ENCODE results near the gene TXLNB. TPM values are rescaled to one million over a fixed set of nuclear protein-coding genes. Genes with fewer than 3 reads are reported as not detected.

TXLNB gene
- total and polyA plus RNA-seq, 2 of the 13 experiments (the other 11 are each of a cell fraction or from before 2014, with no cell fraction given) = not detected

DNA sequence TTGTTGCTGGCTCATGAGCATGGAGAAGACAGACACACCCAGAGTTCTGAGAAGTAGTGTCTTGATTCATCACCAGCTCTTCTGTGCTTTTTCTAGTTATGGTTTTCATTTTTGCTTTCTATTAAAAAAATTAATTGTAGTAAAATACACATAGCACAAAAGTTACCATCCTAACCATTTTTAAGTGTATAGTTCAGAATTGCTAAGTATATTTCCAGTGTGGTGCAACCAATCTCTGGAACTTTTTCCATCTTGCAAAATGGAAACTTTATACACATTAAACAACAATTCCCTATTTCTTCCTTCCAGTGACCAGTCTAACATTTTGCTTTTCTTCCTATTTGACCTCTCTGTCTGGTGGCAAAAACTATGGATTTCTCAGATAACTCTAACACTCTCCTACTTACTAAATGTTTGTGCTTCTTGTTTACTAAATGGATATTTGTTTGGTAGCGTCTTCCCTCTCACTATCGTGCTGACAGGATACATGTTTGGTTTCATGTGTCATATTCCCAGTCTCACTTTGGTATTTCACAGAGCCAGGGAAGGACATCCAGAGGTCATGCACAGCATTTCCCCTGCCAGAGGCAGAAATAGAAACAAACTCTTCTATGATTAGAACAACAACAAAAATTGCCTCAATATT is 40.6 kb downstream of the TXLNB start:
- Histone ChIP-seq H3K9me3 (ENCODE audit: low read length) (no peaks in the 10 kb centered on the region), H3K4me3 (replicated peaks in 1 of 3; ENCODE audit: insufficient read depth in 1 of 3, low read depth in 2 of 3, low read length in 3 of 3) (no peak overlapping the region), H3K4me1 (ENCODE audit: insufficient read depth, low read length) (no peaks in the 10 kb centered on the region), H4K20me1 (ENCODE audit: insufficient read depth, low read length) (no peaks in the 10 kb centered on the region), H3K36me3 (replicated peaks in 1 of 2; ENCODE audit: control insufficient read depth in 1 of 2, insufficient read depth in 2 of 2, low read length in 2 of 2) (no peaks in the 10 kb centered on the region), H3K9ac (ENCODE audit: insufficient read depth, low read depth, low read length) (no peak overlapping the region), H3K79me2 (ENCODE audit: insufficient read depth, low read length) (no peaks in the 10 kb centered on the region), H3K27ac (ENCODE audit: extremely low read length, insufficient read depth, low read length) (no peak overlapping the region), H2AFZ (ENCODE audit: low read length) (no peak overlapping the region), H3K27me3 (ENCODE audit: control insufficient read depth in 1 of 2, insufficient read depth in 2 of 2, low read length in 2 of 2) (peaks cover 0 to 4% of the 10 kb centered on the region in 2 experiments; a peak in 1 of 5 replicates), H3K4me2 (ENCODE audit: low read depth, low read length) (no peak overlapping the region)
- intact Hi-C loops (cut with micrococcal nuclease; ENCODE audit: unreplicated experiment) = no loop called here
- POLR2A ChIA-PET = no interaction called here
- DNase-seq (ENCODE audit: low spot score) = no peak
- 0% methylated on average over 2 of the region's 2 CpGs for WGBS (ENCODE audit: low lambda C conversion rate)
- ATAC-seq = no peak
- CTCF ChIA-PET (ENCODE audit: low intra/inter-chr PET ratio, low total read pairs) = no interaction called here
- in situ Hi-C loops (cut with HindIII; ENCODE audit: extremely low pct_ligation_motif_present, low pct_unique_long_range_greater_than_20kb) = no loop called here
- TF ChIP-seq KDM3A (CRISPR knock-in tag; IDR thresholded peaks at IDR 0.05; ENCODE audit: low read depth) (no peak), SP140L (CRISPR knock-in tag; IDR thresholded peaks at IDR 0.05; ENCODE audit: borderline replicate concordance) (no peak), AKAP8 (CRISPR knock-in tag; IDR thresholded peaks at IDR 0.05) (no peak), PHB2 (IDR thresholded peaks at IDR 0.05; ENCODE audit: partially characterized antibody) (no peak), CBX2 (IDR thresholded peaks at IDR 0.05; ENCODE audit: low read depth, low read length) (no peak), CBX2 (CRISPR knock-in tag; IDR thresholded peaks at IDR 0.05; ENCODE audit: low read depth) (no peak), ZNF629 (CRISPR knock-in tag; conservative IDR thresholded peaks at IDR 0.05) (no peak), HOXA9 (CRISPR knock-in tag; IDR thresholded peaks at IDR 0.05; ENCODE audit: borderline replicate concordance) (no peak), ZNF382 (CRISPR knock-in tag; IDR thresholded peaks at IDR 0.05; ENCODE audit: borderline replicate concordance) (no peak), ZNF619 (CRISPR knock-in tag; IDR thresholded peaks at IDR 0.05) (no peak)
- TF ChIP-seq, protein P1, sequence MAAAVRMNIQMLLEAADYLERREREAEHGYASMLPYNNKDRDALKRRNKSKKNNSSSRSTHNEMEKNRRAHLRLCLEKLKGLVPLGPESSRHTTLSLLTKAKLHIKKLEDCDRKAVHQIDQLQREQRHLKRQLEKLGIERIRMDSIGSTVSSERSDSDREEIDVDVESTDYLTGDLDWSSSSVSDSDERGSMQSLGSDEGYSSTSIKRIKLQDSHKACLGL (CRISPR knock-in tag; IDR thresholded peaks at IDR 0.05) = no peak
- TF ChIP-seq, protein P2, sequence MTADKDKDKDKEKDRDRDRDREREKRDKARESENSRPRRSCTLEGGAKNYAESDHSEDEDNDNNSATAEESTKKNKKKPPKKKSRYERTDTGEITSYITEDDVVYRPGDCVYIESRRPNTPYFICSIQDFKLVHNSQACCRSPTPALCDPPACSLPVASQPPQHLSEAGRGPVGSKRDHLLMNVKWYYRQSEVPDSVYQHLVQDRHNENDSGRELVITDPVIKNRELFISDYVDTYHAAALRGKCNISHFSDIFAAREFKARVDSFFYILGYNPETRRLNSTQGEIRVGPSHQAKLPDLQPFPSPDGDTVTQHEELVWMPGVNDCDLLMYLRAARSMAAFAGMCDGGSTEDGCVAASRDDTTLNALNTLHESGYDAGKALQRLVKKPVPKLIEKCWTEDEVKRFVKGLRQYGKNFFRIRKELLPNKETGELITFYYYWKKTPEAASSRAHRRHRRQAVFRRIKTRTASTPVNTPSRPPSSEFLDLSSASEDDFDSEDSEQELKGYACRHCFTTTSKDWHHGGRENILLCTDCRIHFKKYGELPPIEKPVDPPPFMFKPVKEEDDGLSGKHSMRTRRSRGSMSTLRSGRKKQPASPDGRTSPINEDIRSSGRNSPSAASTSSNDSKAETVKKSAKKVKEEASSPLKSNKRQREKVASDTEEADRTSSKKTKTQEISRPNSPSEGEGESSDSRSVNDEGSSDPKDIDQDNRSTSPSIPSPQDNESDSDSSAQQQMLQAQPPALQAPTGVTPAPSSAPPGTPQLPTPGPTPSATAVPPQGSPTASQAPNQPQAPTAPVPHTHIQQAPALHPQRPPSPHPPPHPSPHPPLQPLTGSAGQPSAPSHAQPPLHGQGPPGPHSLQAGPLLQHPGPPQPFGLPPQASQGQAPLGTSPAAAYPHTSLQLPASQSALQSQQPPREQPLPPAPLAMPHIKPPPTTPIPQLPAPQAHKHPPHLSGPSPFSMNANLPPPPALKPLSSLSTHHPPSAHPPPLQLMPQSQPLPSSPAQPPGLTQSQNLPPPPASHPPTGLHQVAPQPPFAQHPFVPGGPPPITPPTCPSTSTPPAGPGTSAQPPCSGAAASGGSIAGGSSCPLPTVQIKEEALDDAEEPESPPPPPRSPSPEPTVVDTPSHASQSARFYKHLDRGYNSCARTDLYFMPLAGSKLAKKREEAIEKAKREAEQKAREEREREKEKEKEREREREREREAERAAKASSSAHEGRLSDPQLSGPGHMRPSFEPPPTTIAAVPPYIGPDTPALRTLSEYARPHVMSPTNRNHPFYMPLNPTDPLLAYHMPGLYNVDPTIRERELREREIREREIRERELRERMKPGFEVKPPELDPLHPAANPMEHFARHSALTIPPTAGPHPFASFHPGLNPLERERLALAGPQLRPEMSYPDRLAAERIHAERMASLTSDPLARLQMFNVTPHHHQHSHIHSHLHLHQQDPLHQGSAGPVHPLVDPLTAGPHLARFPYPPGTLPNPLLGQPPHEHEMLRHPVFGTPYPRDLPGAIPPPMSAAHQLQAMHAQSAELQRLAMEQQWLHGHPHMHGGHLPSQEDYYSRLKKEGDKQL (CRISPR knock-in tag; IDR thresholded peaks at IDR 0.05; ENCODE audit: low read depth) = no peak
- TF ChIP-seq, protein P3, sequence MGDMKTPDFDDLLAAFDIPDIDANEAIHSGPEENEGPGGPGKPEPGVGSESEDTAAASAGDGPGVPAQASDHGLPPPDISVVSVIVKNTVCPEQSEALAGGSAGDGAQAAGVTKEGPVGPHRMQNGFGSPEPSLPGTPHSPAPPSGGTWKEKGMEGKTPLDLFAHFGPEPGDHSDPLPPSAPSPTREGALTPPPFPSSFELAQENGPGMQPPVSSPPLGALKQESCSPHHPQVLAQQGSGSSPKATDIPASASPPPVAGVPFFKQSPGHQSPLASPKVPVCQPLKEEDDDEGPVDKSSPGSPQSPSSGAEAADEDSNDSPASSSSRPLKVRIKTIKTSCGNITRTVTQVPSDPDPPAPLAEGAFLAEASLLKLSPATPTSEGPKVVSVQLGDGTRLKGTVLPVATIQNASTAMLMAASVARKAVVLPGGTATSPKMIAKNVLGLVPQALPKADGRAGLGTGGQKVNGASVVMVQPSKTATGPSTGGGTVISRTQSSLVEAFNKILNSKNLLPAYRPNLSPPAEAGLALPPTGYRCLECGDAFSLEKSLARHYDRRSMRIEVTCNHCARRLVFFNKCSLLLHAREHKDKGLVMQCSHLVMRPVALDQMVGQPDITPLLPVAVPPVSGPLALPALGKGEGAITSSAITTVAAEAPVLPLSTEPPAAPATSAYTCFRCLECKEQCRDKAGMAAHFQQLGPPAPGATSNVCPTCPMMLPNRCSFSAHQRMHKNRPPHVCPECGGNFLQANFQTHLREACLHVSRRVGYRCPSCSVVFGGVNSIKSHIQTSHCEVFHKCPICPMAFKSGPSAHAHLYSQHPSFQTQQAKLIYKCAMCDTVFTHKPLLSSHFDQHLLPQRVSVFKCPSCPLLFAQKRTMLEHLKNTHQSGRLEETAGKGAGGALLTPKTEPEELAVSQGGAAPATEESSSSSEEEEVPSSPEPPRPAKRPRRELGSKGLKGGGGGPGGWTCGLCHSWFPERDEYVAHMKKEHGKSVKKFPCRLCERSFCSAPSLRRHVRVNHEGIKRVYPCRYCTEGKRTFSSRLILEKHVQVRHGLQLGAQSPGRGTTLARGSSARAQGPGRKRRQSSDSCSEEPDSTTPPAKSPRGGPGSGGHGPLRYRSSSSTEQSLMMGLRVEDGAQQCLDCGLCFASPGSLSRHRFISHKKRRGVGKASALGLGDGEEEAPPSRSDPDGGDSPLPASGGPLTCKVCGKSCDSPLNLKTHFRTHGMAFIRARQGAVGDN (CRISPR knock-in tag; IDR thresholded peaks at IDR 0.05) = no peak
- FAIRE-seq = no peak
- no TSS peak for BruUV-seq (replicated peaks)

Measured in HepG2 (cell line).